Liver (tissue), 3 donors: ENCODE results near the gene NAT10.

Experiments used
- CTCF ChIP-seq: fragments of 150-350 bp; IDR thresholded peaks from 2 replicates; pipeline ENCODE4 v1.5.1; 2017; ENCODE audit warnings: improper control_type of control experiment, low read depth, low read length; ENCODE audit not compliant: missing input control
- EGR1 ChIP-seq, 2 donors: IDR thresholded peaks; 2 replicates each; pipeline ENCODE4 v1.6.1; 2016 to 2018; ENCODE audit warnings: antibody characterized with exemption in 2 of 2, low read depth in 2 of 2
- GABPA ChIP-seq, 2 donors: IDR thresholded peaks in 1 of 2; conservative IDR thresholded peaks in 1 of 2; 2 replicates each; pipeline ENCODE4 v1.6.1; 2016; ENCODE audit warnings: antibody characterized with exemption in 2 of 2, mild to moderate bottlenecking in 1 of 2, moderate library complexity in 1 of 2
- JUND ChIP-seq, 2 donors: IDR thresholded peaks; 2 replicates each; pipeline ENCODE4 v1.6.1; 2016; ENCODE audit warnings: antibody characterized with exemption in 2 of 2
- REST ChIP-seq: IDR thresholded peaks from 2 replicates; pipeline ENCODE4 v1.6.1; 2016; ENCODE audit warnings: antibody characterized with exemption, mild to moderate bottlenecking
- RXRA ChIP-seq, 2 donors: IDR thresholded peaks; 2 replicates each; pipeline ENCODE4 v1.6.1; 2017 to 2018; ENCODE audit warnings: antibody characterized with exemption in 2 of 2, mild to moderate bottlenecking in 1 of 2
- TF ChIP-seq, protein P1 (sequence below): IDR thresholded peaks from 2 replicates; pipeline ENCODE4 v1.6.1; 2016; ENCODE audit warnings: antibody characterized with exemption
- TF ChIP-seq, protein P2 (sequence below): IDR thresholded peaks from 2 replicates; pipeline ENCODE4 v1.6.1; 2016; ENCODE audit warnings: antibody characterized with exemption
- donor health status: healthy.
- donor health status: healthy.

DNA sequence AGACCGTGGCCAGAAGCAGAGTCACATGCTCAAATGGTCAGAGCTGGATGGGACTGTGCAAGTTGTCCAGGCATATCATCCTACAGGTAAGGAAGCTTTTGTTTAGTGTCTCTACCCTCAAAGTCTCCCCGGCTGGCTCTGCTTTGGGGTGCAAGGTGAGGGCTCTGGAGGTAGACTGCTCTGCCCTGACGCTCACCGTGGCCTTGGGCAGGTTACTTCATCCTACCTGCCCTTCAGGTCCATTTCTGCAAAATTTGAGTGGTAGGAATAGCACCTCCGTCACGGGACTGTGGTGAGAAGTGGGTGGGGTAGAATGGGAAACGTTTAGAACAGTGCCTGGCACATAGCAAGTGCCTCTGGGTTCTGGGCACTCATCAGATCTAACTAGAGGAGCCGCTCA is 42.2 kb downstream of the NAT10 start:
- TF ChIP-seq CTCF: no peak
- TF ChIP-seq, protein P1, sequence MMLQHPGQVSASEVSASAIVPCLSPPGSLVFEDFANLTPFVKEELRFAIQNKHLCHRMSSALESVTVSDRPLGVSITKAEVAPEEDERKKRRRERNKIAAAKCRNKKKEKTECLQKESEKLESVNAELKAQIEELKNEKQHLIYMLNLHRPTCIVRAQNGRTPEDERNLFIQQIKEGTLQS: no peak
- no peak for TF ChIP-seq GABPA (IDR thresholded peaks at IDR 0.05 in 1 of 2, conservative IDR thresholded peaks at IDR 0.05 in 1 of 2)
- TF ChIP-seq RXRA (IDR thresholded peaks at IDR 0.05): no peak
- no peak for TF ChIP-seq JUND (IDR thresholded peaks at IDR 0.05)
- TF ChIP-seq, protein P2, sequence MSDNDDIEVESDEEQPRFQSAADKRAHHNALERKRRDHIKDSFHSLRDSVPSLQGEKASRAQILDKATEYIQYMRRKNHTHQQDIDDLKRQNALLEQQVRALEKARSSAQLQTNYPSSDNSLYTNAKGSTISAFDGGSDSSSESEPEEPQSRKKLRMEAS: no peak
- no peak for TF ChIP-seq REST
- no peak for TF ChIP-seq EGR1 (IDR thresholded peaks at IDR 0.05; ENCODE audit: low read depth in 2 of 2)
